Activated T-helper 2 cell treated with anti-CD3 and anti-CD28 coated beads, Interferon-gamma antibody, Interleukin-2, Interleukin-4, amounts not matched to agents 10 μg/mL and 5 μg/mL and 100 μg/mL, durations not matched to agents 14 hours and 24 hours and 36 hours (primary cell): ENCODE results near the gene GNG7. TPM values are rescaled to one million over a fixed set of nuclear protein-coding genes. Genes with fewer than 3 reads are reported as not detected.
A peak's percentile ranks its signal among the peaks of the same experiment; 100 is the strongest.
"Not testable (repeated sequence)": the region's sequence is repeated elsewhere in the genome, so short reads cannot be mapped to it uniquely, and the experiment has no call there.

Source experiments
- DNase-seq: peaks from one replicate; pipeline ENCODE4 v3.0.0; 2021; ENCODE audit warnings: low spot score
- H3K27ac Mint-ChIP-seq: one replicate; pipeline ENCODE4 v1.8.0; 2021; ENCODE audit warnings: mixed read lengths
- H3K27me3 Mint-ChIP-seq: one replicate; pipeline ENCODE4 v1.8.0; 2021; ENCODE audit warnings: low read depth, mixed read lengths
- H3K36me3 Mint-ChIP-seq: one replicate; pipeline ENCODE4 v1.8.0; 2021; ENCODE audit warnings: low read depth, mixed read lengths
- H3K4me1 Mint-ChIP-seq: one replicate; pipeline ENCODE4 v1.8.0; 2021; ENCODE audit warnings: low read depth, mixed read lengths
- H3K4me3 Mint-ChIP-seq: one replicate; pipeline ENCODE4 v1.8.0; 2021; ENCODE audit warnings: low read depth, mild to moderate bottlenecking, moderate library complexity, mixed read lengths
- H3K9me3 Mint-ChIP-seq: one replicate; pipeline ENCODE4 v1.8.0; 2021; ENCODE audit warnings: mixed read lengths
- intact Hi-C: fragments of 100-400 bp; cut with micrococcal nuclease; formaldehyde crosslinking; loops from one replicate; pipeline ENCODE4 v1.15.1; 2023
- total RNA-seq: library from RNA; stranded (reverse); gene quantifications from 2 replicates; pipeline ENCODE4 v1.2.3, GENCODE V29; 2022

GNG7 gene
- total RNA-seq, 1 donor from 2014 or later = 0.16 TPM

- peak overlapping the region; percentile 79 for H3K27ac Mint-ChIP-seq
- peak overlapping the region; percentile 96 for H3K4me3 Mint-ChIP-seq
- intact Hi-C loops = no loop called here
- H3K9me3 Mint-ChIP-seq = no peaks in the 10 kb centered on the region
- H3K36me3 Mint-ChIP-seq = peaks cover 28% of the 10 kb centered on the region
- H3K4me1 Mint-ChIP-seq = peaks cover 13% of the 10 kb centered on the region
- peaks cover 3% of the 10 kb centered on the region for H3K27me3 Mint-ChIP-seq
- DNase-seq = peak; percentile 64
Observed at GRCh38 chr19:2475018-2475701, 227.3 kb downstream of the GNG7 start.

GRCh38 chr19:2474232-2475017 lies 228.1 kb downstream of the GNG7 start:
- intact Hi-C loops = loop anchor here (1.0 kb wide), 3 partner anchors 105 to 163 kb away; no protein-coding TSS in a partner anchor
- peaks cover 11% of the 10 kb centered on the region for H3K4me1 Mint-ChIP-seq
- H3K27me3 Mint-ChIP-seq = peaks cover 3% of the 10 kb centered on the region
- H3K36me3 Mint-ChIP-seq = peaks cover 28% of the 10 kb centered on the region
- peak overlapping the region; percentile 79 for H3K27ac Mint-ChIP-seq
- peak; percentile 84 for DNase-seq
- no peaks in the 10 kb centered on the region for H3K9me3 Mint-ChIP-seq
- peak overlapping the region; percentile 84 for H3K4me3 Mint-ChIP-seq

GRCh38 chr19:2469915-2470200 lies 232.6 kb downstream of the GNG7 start:
- DNase-seq, intact Hi-C loops, H3K9me3 Mint-ChIP-seq, H3K27ac Mint-ChIP-seq, H3K36me3 Mint-ChIP-seq, H3K4me3 Mint-ChIP-seq, H3K27me3 Mint-ChIP-seq, H3K4me1 Mint-ChIP-seq: not testable (repeated sequence)

GRCh38 chr19:2469102-2469914 lies 233.2 kb downstream of the GNG7 start:
- Mint-ChIP-seq H3K4me1 (peaks cover 7% of the 10 kb centered on the region), H3K27ac (no peak overlapping the region), H3K4me3 (no peak overlapping the region), H3K27me3 (peaks cover 3% of the 10 kb centered on the region), H3K9me3 (no peaks in the 10 kb centered on the region), H3K36me3 (no peaks in the 10 kb centered on the region)
- intact Hi-C loops = no loop called here
- DNase-seq = no peak

GRCh38 chr19:2468596-2468995 lies 233.9 kb downstream of the GNG7 start:
- H3K4me1 Mint-ChIP-seq = peaks cover 7% of the 10 kb centered on the region
- peaks cover 3% of the 10 kb centered on the region for H3K27me3 Mint-ChIP-seq
- H3K4me3 Mint-ChIP-seq = no peak overlapping the region
- intact Hi-C loops = no loop called here
- H3K36me3 Mint-ChIP-seq = no peaks in the 10 kb centered on the region
- no peak for DNase-seq
- H3K9me3 Mint-ChIP-seq = no peaks in the 10 kb centered on the region
- H3K27ac Mint-ChIP-seq = no peak overlapping the region

- H3K36me3 Mint-ChIP-seq = no peaks in the 10 kb centered on the region
- intact Hi-C loops = no loop called here
- H3K27me3 Mint-ChIP-seq = no peaks in the 10 kb centered on the region
- H3K4me3 Mint-ChIP-seq = no peak overlapping the region
- no peaks in the 10 kb centered on the region for H3K9me3 Mint-ChIP-seq
- peaks cover 9% of the 10 kb centered on the region for H3K4me1 Mint-ChIP-seq
- no peak for DNase-seq
- no peak overlapping the region for H3K27ac Mint-ChIP-seq
Observed at GRCh38 chr19:2464389-2464788, 238.1 kb downstream of the GNG7 start.

- intact Hi-C loops, H3K4me3 Mint-ChIP-seq: not testable (repeated sequence)
Observed at GRCh38 chr19:2463694-2464093, 238.8 kb downstream of the GNG7 start.

GRCh38 chr19:2462635-2463421 lies 239.7 kb downstream of the GNG7 start:
- H3K27ac Mint-ChIP-seq = no peak overlapping the region
- H3K9me3 Mint-ChIP-seq = no peaks in the 10 kb centered on the region
- H3K36me3 Mint-ChIP-seq = no peaks in the 10 kb centered on the region
- H3K4me3 Mint-ChIP-seq = peak overlapping the region; percentile 96
- no peaks in the 10 kb centered on the region for H3K27me3 Mint-ChIP-seq
- H3K4me1 Mint-ChIP-seq = peaks cover 6% of the 10 kb centered on the region
- intact Hi-C loops = no loop called here
- no peak for DNase-seq

More at GRCh38 chr19:2463694-2464093, 238.8 kb downstream of the GNG7 start:
- H3K4me1 Mint-ChIP-seq, DNase-seq, H3K9me3 Mint-ChIP-seq, H3K27me3 Mint-ChIP-seq, H3K36me3 Mint-ChIP-seq, H3K27ac Mint-ChIP-seq: not testable (repeated sequence)

- peaks cover 11% of the 10 kb centered on the region for H3K4me1 Mint-ChIP-seq
- H3K27me3 Mint-ChIP-seq = no peaks in the 10 kb centered on the region
- intact Hi-C loops = no loop called here
- peak; percentile 66 for DNase-seq
- peaks cover 5% of the 10 kb centered on the region for H3K36me3 Mint-ChIP-seq
- H3K9me3 Mint-ChIP-seq = no peaks in the 10 kb centered on the region
- H3K27ac Mint-ChIP-seq = peak overlapping the region; percentile 89
- peak overlapping the region; percentile 96 for H3K4me3 Mint-ChIP-seq
Observed at GRCh38 chr19:2461751-2462634, 240.5 kb downstream of the GNG7 start.
